K562 (cell line): Measurements from ENCODE around the gene SLC25A28. TPM values are rescaled to one million over a fixed set of nuclear protein-coding genes. Genes with fewer than 3 reads are reported as not detected.

Source experiments
- ARID1B ChIP-seq: fragments of 450-650 bp; IDR thresholded peaks from 2 replicates; pipeline ENCODE4 v1.6.1; 2016; ENCODE audit warnings: antibody characterized with exemption, mild to moderate bottlenecking, inconsistent platforms
- CREB1 ChIP-seq, 2 experiments: sonication (generic) in 1 of 2; formaldehyde crosslinking in 1 of 2; IDR thresholded peaks; 2 replicates each; pipeline versions ENCODE4 v1.6.1 to v1.8.0; 2012 to 2022; ENCODE audit warnings: inconsistent platforms in 1 of 2, mild to moderate bottlenecking in 1 of 2, missing genetic modification reagents in 1 of 2, moderate library complexity in 1 of 2
- CTBP1 ChIP-seq: fragments of 450-650 bp; IDR thresholded peaks from 2 replicates; pipeline ENCODE4 v1.6.1; 2016; ENCODE audit warnings: borderline replicate concordance
- DDX20 ChIP-seq: fragments of 450-650 bp; IDR thresholded peaks from 2 replicates; pipeline ENCODE4 v1.6.1; 2016; ENCODE audit warnings: missing genetic modification characterization, low read depth, mild to moderate bottlenecking, missing compliant biosample characterization, moderate library complexity
- DPF2 ChIP-seq: fragments of 450-650 bp; IDR thresholded peaks from 2 replicates; pipeline ENCODE4 v1.6.1; 2016
- ELF4 ChIP-seq: fragments of 450-650 bp; formaldehyde crosslinking; IDR thresholded peaks from 2 replicates; pipeline ENCODE4 v1.4.0; 2022; ENCODE audit warnings: missing genetic modification characterization
- FOXA3 ChIP-seq, 2 experiments: fragments of 450-650 bp in 1 of 2; sonication (generic) in 1 of 2; formaldehyde crosslinking; IDR thresholded peaks in 1 of 2; conservative IDR thresholded peaks in 1 of 2; 2 replicates each; pipeline versions ENCODE4 v1.4.0 to v1.8.0; 2020 to 2022; ENCODE audit warnings: mild to moderate bottlenecking in 2 of 2, missing genetic modification reagents in 1 of 2
- KHSRP ChIP-seq: fragments of 450-650 bp; IDR thresholded peaks from 2 replicates; pipeline ENCODE4 v1.6.1; 2017
- MTA2 ChIP-seq: fragments of 450-650 bp; IDR thresholded peaks from 2 replicates; pipeline ENCODE4 v1.6.1; 2016; ENCODE audit warnings: low read depth
- PTBP1 ChIP-seq: fragments of 200-400 bp; formaldehyde crosslinking; IDR thresholded peaks from 2 replicates; pipeline ENCODE4 v1.6.1; 2017; ENCODE audit warnings: low read depth, low read length
- PTRF ChIP-seq: fragments of 450-650 bp; IDR thresholded peaks from 2 replicates; pipeline ENCODE4 v1.6.1; 2016; ENCODE audit warnings: mild to moderate bottlenecking, missing genetic modification characterization, missing compliant biosample characterization
- RCOR1 ChIP-seq, 2 experiments: IDR thresholded peaks; 2 replicates each; pipeline ENCODE4 v1.6.1; 2012; ENCODE audit warnings: low read depth in 2 of 2, low read length in 2 of 2, borderline replicate concordance in 1 of 2, improper control_type of control experiment in 1 of 2
- SMARCA4 ChIP-seq: fragments of 450-650 bp; IDR thresholded peaks from 2 replicates; pipeline ENCODE4 v1.6.1; 2016
- SREBF2 ChIP-seq: sonication (generic); formaldehyde crosslinking; IDR thresholded peaks from 2 replicates; pipeline ENCODE4 v1.4.0; 2020; ENCODE audit warnings: mild to moderate bottlenecking, missing genetic modification reagents
- XRCC3 ChIP-seq: fragments of 450-650 bp; IDR thresholded peaks from 2 replicates; pipeline ENCODE4 v1.6.1; 2017; ENCODE audit warnings: mild to moderate bottlenecking, moderate library complexity
- ZNF134 ChIP-seq: fragments of 250-450 bp; sonication (Bioruptor Pico); conservative IDR thresholded peaks from 2 replicates; pipeline ENCODE4 v1.4.0; 2020
- ZNF347 ChIP-seq: fragments of 450-650 bp; formaldehyde crosslinking; IDR thresholded peaks from 2 replicates; pipeline ENCODE4 v1.4.0; 2020; ENCODE audit warnings: low read depth, mild to moderate bottlenecking, moderate library complexity
- polyA plus RNA-seq, 8 experiments: library from polyadenylated mRNA; depleted of rRNA in 4 of 8; stranded (reverse) in 5 of 8; unstranded in 3 of 8; fragments of >200 nt; fragmentation: Nextera tagmentation in 2 of 8; fragmentation: Illumina TruSeq in 1 of 8; extraction: Ambion mirVana in 2 of 8; extraction: Trizol in 1 of 8; gene quantifications; 2 replicates each; pipeline versions ENCODE4 v1.2.1 to v1.2.3, GENCODE V29; 2011 to 2014; ENCODE audit warnings: inconsistent platforms in 1 of 8, missing spikeins in 1 of 8
- total RNA-seq, 7 experiments: library from RNA; depleted of rRNA in 6 of 7; stranded (reverse); fragments of >200 nt in 6 of 7; fragmentation: Illumina TruSeq in 2 of 7; extraction: Trizol in 2 of 7; gene quantifications; 2 replicates each; pipeline versions ENCODE4 v1.2.1 to v1.2.3, GENCODE V29; 2011 to 2021; ENCODE audit warnings: low replicate concordance in 1 of 7
- TF ChIP-seq, protein P1 (sequence below): sonication (generic); formaldehyde crosslinking; IDR thresholded peaks from 2 replicates; pipeline ENCODE4 v1.8.1; 2023; ENCODE audit warnings: missing genetic modification reagents, mild to moderate bottlenecking, borderline replicate concordance
- TF ChIP-seq, protein P2 (sequence below): fragments of 450-650 bp; conservative IDR thresholded peaks from 2 replicates; pipeline ENCODE4 v1.6.1; 2016; ENCODE audit warnings: missing genetic modification characterization, low read depth, mild to moderate bottlenecking, control low read depth, missing compliant biosample characterization
- TF ChIP-seq, protein P3 (sequence below): IDR thresholded peaks from 2 replicates; pipeline ENCODE4 v1.6.1; 2011; ENCODE audit not compliant: insufficient read length; ENCODE audit errors: extremely low read depth
- TF ChIP-seq, protein P4 (sequence below): sonication (generic); IDR thresholded peaks from 2 replicates; pipeline ENCODE4 v1.6.1; 2016

The SLC25A28 gene
- total and polyA plus RNA-seq, 9 of the 15 experiments (the other 6 are each of a cell fraction or from before 2014, with no cell fraction given), result 6.2 to 32.3 (median 18.8) TPM

DNA sequence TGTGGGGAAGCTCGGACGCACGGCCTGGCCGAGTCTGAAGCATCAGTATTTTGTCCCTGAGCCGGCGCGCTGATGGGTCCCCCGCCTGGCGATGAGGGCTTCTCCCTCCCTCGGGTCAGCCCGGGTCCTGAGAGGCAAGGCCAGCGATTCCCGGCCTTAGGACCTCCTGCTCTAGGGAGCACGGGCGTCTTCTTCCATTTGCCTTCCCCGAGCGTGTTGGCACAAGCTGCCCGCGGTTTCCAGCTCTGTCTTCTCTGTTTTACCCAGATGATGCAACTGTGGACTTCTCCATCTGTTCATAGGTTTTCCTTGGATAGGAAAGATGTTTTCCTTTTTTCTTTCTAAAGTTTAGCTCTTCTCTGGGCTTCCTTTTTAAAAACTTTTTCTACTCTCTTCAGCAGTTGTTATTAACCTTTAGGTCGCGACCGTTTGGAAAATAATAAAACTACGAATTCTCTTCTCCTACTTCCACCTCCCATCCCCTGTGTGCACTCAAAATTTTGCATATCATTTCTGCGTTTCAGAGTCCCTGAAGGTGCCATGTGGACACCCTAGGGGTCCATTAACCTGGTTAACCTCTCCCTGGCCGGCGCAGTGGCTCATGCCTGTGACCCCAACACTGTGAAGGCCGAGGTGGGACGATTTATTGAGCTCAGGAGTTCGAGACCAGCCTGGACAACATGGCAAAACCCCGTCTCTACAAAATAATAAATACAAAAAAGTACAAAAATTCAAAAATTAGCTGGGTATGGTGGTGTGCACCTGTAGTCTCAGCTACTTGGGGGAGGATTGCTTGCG lies 1.4 kb upstream of the SLC25A28 start (continued):
- TF ChIP-seq, protein P1, sequence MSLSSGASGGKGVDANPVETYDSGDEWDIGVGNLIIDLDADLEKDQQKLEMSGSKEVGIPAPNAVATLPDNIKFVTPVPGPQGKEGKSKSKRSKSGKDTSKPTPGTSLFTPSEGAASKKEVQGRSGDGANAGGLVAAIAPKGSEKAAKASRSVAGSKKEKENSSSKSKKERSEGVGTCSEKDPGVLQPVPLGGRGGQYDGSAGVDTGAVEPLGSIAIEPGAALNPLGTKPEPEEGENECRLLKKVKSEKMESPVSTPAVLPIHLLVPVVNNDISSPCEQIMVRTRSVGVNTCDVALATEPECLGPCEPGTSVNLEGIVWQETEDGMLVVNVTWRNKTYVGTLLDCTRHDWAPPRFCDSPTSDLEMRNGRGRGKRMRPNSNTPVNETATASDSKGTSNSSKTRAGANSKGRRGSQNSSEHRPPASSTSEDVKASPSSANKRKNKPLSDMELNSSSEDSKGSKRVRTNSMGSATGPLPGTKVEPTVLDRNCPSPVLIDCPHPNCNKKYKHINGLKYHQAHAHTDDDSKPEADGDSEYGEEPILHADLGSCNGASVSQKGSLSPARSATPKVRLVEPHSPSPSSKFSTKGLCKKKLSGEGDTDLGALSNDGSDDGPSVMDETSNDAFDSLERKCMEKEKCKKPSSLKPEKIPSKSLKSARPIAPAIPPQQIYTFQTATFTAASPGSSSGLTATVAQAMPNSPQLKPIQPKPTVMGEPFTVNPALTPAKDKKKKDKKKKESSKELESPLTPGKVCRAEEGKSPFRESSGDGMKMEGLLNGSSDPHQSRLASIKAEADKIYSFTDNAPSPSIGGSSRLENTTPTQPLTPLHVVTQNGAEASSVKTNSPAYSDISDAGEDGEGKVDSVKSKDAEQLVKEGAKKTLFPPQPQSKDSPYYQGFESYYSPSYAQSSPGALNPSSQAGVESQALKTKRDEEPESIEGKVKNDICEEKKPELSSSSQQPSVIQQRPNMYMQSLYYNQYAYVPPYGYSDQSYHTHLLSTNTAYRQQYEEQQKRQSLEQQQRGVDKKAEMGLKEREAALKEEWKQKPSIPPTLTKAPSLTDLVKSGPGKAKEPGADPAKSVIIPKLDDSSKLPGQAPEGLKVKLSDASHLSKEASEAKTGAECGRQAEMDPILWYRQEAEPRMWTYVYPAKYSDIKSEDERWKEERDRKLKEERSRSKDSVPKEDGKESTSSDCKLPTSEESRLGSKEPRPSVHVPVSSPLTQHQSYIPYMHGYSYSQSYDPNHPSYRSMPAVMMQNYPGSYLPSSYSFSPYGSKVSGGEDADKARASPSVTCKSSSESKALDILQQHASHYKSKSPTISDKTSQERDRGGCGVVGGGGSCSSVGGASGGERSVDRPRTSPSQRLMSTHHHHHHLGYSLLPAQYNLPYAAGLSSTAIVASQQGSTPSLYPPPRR (CRISPR knock-in tag), result no peak
- TF ChIP-seq DDX20 (tag) (no peak), CREB1 (IDR thresholded peaks at IDR 0.05) (no peak), CREB1 (CRISPR knock-in tag; IDR thresholded peaks at IDR 0.05) (no peak), MTA2 (no peak), PTRF (no peak), ZNF347 (CRISPR knock-in tag) (no peak), ZNF134 (no peak), RCOR1 (IDR thresholded peaks at IDR 0.05; ENCODE audit: borderline replicate concordance in 1 of 2, low read depth in 2 of 2, low read length in 2 of 2) (no peak), PTBP1 (no peak), ARID1B (no peak), ELF4 (CRISPR knock-in tag) (no peak), SREBF2 (CRISPR knock-in tag) (no peak), DPF2 (no peak), FOXA3 (CRISPR knock-in tag; conservative IDR thresholded peaks at IDR 0.05 in 1 of 2, IDR thresholded peaks at IDR 0.05 in 1 of 2) (no peak), CTBP1 (peak; percentile 6; the same call in 1 of the 2 replicates), SMARCA4 (0 out of 2 replicates have a peak, but pooled peaks have one; percentile 4), KHSRP (no peak), XRCC3 (no peak)
- TF ChIP-seq, protein P2, sequence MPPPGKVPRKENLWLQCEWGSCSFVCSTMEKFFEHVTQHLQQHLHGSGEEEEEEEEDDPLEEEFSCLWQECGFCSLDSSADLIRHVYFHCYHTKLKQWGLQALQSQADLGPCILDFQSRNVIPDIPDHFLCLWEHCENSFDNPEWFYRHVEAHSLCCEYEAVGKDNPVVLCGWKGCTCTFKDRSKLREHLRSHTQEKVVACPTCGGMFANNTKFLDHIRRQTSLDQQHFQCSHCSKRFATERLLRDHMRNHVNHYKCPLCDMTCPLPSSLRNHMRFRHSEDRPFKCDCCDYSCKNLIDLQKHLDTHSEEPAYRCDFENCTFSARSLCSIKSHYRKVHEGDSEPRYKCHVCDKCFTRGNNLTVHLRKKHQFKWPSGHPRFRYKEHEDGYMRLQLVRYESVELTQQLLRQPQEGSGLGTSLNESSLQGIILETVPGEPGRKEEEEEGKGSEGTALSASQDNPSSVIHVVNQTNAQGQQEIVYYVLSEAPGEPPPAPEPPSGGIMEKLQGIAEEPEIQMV (tag), result no peak
- TF ChIP-seq, protein P3, sequence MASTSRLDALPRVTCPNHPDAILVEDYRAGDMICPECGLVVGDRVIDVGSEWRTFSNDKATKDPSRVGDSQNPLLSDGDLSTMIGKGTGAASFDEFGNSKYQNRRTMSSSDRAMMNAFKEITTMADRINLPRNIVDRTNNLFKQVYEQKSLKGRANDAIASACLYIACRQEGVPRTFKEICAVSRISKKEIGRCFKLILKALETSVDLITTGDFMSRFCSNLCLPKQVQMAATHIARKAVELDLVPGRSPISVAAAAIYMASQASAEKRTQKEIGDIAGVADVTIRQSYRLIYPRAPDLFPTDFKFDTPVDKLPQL, result no peak
- TF ChIP-seq, protein P4, sequence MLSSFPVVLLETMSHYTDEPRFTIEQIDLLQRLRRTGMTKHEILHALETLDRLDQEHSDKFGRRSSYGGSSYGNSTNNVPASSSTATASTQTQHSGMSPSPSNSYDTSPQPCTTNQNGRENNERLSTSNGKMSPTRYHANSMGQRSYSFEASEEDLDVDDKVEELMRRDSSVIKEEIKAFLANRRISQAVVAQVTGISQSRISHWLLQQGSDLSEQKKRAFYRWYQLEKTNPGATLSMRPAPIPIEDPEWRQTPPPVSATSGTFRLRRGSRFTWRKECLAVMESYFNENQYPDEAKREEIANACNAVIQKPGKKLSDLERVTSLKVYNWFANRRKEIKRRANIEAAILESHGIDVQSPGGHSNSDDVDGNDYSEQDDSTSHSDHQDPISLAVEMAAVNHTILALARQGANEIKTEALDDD, result no peak
